ENCODE results near the gene EIF5B.

GRCh38 chr2:99350194-99350593 is 13.0 kb downstream of the EIF5B start:
- TF ChIP-seq POLR2AphosphoS5 (IDR thresholded peaks at IDR 0.05; ENCODE audit: low read depth) (no peak), CTCF (conservative IDR thresholded peaks at IDR 0.05; ENCODE audit: low read depth in 2 of 2) (no peak), STAT1 (IDR thresholded peaks at IDR 0.05; ENCODE audit: unreplicated experiment) (no peak)
- TF ChIP-seq, protein P1, sequence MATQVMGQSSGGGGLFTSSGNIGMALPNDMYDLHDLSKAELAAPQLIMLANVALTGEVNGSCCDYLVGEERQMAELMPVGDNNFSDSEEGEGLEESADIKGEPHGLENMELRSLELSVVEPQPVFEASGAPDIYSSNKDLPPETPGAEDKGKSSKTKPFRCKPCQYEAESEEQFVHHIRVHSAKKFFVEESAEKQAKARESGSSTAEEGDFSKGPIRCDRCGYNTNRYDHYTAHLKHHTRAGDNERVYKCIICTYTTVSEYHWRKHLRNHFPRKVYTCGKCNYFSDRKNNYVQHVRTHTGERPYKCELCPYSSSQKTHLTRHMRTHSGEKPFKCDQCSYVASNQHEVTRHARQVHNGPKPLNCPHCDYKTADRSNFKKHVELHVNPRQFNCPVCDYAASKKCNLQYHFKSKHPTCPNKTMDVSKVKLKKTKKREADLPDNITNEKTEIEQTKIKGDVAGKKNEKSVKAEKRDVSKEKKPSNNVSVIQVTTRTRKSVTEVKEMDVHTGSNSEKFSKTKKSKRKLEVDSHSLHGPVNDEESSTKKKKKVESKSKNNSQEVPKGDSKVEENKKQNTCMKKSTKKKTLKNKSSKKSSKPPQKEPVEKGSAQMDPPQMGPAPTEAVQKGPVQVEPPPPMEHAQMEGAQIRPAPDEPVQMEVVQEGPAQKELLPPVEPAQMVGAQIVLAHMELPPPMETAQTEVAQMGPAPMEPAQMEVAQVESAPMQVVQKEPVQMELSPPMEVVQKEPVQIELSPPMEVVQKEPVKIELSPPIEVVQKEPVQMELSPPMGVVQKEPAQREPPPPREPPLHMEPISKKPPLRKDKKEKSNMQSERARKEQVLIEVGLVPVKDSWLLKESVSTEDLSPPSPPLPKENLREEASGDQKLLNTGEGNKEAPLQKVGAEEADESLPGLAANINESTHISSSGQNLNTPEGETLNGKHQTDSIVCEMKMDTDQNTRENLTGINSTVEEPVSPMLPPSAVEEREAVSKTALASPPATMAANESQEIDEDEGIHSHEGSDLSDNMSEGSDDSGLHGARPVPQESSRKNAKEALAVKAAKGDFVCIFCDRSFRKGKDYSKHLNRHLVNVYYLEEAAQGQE (IDR thresholded peaks at IDR 0.05; ENCODE audit: unreplicated experiment) = no peak
